ENCODE results near the gene PTPRN2. TPM values are rescaled to one million over a fixed set of nuclear protein-coding genes. Genes with fewer than 3 reads are reported as not detected.

The PTPRN2 gene
- total RNA-seq, 1 experiment from 2014 or later: 2.1 TPM

DNA sequence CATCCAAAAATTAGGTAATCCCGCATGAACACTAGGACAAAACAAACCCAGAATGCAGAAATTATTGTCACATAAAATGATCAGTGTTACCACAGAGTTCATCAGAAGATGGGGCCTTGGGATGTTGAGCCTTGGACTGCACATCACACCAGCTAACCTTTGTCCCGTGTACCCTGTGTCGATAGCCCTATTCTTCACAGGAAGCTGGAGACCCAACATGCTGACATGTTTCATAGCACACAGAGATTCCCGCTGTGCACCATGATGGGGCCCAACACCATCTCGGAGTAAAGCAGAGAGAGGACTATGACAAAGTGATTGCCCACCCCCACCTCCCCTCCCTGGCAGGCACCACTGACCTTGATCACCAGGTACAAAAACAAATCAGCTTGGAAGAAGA is 4.5 kb downstream of the PTPRN2 start:
- no peak overlapping the region for H3K9ac ChIP-seq (ENCODE audit: low read length)
- ChIA-PET RAD21 (ENCODE audit: low non-redundant PET in 1 of 2, low total read pairs in 2 of 2, uncharacterized antibody in 2 of 2, unreplicated experiment in 2 of 2) (no interaction called here), CTCF (no interaction called here), POLR2A (no interaction called here)
- H3K27me3 ChIP-seq (ENCODE audit: insufficient read depth, low read length): peaks cover 15% of the 10 kb centered on the region
- H2AFZ ChIP-seq (ENCODE audit: low read depth, low read length, poor library complexity, severe bottlenecking): no peak overlapping the region
- intact Hi-C loops (cut with micrococcal nuclease): no loop called here
- no peaks in the 10 kb centered on the region for H4K20me1 ChIP-seq (ENCODE audit: insufficient read depth)
- H3K27ac ChIP-seq (ENCODE audit: low read depth, low read length): no peak overlapping the region
- no peak overlapping the region for H3K4me3 ChIP-seq (replicated peaks in 1 of 2; ENCODE audit: low read depth in 1 of 2, low read length in 2 of 2)
- no peaks in the 10 kb centered on the region for H3K36me3 ChIP-seq (ENCODE audit: control insufficient read depth in 1 of 2, insufficient read depth in 2 of 2, low read length in 2 of 2)
- peaks cover 7 to 10% of the 10 kb centered on the region in 2 experiments; a peak in 2 of 4 replicates for H3K9me3 ChIP-seq (ENCODE audit: control insufficient read depth in 1 of 2, insufficient read depth in 1 of 2, low read depth in 1 of 2, low read length in 2 of 2)
- H3K79me2 ChIP-seq (ENCODE audit: insufficient read depth, low read length): no peaks in the 10 kb centered on the region
- TF ChIP-seq, protein P1, sequence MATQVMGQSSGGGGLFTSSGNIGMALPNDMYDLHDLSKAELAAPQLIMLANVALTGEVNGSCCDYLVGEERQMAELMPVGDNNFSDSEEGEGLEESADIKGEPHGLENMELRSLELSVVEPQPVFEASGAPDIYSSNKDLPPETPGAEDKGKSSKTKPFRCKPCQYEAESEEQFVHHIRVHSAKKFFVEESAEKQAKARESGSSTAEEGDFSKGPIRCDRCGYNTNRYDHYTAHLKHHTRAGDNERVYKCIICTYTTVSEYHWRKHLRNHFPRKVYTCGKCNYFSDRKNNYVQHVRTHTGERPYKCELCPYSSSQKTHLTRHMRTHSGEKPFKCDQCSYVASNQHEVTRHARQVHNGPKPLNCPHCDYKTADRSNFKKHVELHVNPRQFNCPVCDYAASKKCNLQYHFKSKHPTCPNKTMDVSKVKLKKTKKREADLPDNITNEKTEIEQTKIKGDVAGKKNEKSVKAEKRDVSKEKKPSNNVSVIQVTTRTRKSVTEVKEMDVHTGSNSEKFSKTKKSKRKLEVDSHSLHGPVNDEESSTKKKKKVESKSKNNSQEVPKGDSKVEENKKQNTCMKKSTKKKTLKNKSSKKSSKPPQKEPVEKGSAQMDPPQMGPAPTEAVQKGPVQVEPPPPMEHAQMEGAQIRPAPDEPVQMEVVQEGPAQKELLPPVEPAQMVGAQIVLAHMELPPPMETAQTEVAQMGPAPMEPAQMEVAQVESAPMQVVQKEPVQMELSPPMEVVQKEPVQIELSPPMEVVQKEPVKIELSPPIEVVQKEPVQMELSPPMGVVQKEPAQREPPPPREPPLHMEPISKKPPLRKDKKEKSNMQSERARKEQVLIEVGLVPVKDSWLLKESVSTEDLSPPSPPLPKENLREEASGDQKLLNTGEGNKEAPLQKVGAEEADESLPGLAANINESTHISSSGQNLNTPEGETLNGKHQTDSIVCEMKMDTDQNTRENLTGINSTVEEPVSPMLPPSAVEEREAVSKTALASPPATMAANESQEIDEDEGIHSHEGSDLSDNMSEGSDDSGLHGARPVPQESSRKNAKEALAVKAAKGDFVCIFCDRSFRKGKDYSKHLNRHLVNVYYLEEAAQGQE (IDR thresholded peaks at IDR 0.05; ENCODE audit: low read depth): no peak
- TF ChIP-seq ZNF274 (IDR thresholded peaks at IDR 0.05; ENCODE audit: low read depth, low read length) (no peak), CEBPB (IDR thresholded peaks at IDR 0.05; ENCODE audit: low read depth) (no peak), POLR2AphosphoS5 (IDR thresholded peaks at IDR 0.05; ENCODE audit: low read depth, low read length) (no peak), ELF1 (IDR thresholded peaks at IDR 0.05; ENCODE audit: borderline replicate concordance, low read depth) (no peak), SRF (IDR thresholded peaks at IDR 0.05; ENCODE audit: low read depth) (no peak), JUND (IDR thresholded peaks at IDR 0.05) (no peak), EZH2phosphoT487 (IDR thresholded peaks at IDR 0.05; ENCODE audit: borderline replicate concordance) (no peak), YY1 (IDR thresholded peaks at IDR 0.05; ENCODE audit: extremely low read depth, insufficient replicate concordance, low read depth, low read length) (no peak), RAD21 (IDR thresholded peaks at IDR 0.05; ENCODE audit: low read depth) (no peak)
- TF ChIP-seq, protein P2, sequence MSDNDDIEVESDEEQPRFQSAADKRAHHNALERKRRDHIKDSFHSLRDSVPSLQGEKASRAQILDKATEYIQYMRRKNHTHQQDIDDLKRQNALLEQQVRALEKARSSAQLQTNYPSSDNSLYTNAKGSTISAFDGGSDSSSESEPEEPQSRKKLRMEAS (IDR thresholded peaks at IDR 0.05): no peak
- TF ChIP-seq, protein P3, sequence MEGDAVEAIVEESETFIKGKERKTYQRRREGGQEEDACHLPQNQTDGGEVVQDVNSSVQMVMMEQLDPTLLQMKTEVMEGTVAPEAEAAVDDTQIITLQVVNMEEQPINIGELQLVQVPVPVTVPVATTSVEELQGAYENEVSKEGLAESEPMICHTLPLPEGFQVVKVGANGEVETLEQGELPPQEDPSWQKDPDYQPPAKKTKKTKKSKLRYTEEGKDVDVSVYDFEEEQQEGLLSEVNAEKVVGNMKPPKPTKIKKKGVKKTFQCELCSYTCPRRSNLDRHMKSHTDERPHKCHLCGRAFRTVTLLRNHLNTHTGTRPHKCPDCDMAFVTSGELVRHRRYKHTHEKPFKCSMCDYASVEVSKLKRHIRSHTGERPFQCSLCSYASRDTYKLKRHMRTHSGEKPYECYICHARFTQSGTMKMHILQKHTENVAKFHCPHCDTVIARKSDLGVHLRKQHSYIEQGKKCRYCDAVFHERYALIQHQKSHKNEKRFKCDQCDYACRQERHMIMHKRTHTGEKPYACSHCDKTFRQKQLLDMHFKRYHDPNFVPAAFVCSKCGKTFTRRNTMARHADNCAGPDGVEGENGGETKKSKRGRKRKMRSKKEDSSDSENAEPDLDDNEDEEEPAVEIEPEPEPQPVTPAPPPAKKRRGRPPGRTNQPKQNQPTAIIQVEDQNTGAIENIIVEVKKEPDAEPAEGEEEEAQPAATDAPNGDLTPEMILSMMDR (IDR thresholded peaks at IDR 0.05 in 2 of 3, conservative IDR thresholded peaks at IDR 0.05 in 1 of 3; ENCODE audit: borderline replicate concordance in 1 of 3, insufficient read depth in 1 of 3, low read depth in 2 of 3, low read length in 2 of 3): no peak
- TF ChIP-seq, protein P4, sequence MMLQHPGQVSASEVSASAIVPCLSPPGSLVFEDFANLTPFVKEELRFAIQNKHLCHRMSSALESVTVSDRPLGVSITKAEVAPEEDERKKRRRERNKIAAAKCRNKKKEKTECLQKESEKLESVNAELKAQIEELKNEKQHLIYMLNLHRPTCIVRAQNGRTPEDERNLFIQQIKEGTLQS (IDR thresholded peaks at IDR 0.05): no peak
- TF ChIP-seq, protein P5, sequence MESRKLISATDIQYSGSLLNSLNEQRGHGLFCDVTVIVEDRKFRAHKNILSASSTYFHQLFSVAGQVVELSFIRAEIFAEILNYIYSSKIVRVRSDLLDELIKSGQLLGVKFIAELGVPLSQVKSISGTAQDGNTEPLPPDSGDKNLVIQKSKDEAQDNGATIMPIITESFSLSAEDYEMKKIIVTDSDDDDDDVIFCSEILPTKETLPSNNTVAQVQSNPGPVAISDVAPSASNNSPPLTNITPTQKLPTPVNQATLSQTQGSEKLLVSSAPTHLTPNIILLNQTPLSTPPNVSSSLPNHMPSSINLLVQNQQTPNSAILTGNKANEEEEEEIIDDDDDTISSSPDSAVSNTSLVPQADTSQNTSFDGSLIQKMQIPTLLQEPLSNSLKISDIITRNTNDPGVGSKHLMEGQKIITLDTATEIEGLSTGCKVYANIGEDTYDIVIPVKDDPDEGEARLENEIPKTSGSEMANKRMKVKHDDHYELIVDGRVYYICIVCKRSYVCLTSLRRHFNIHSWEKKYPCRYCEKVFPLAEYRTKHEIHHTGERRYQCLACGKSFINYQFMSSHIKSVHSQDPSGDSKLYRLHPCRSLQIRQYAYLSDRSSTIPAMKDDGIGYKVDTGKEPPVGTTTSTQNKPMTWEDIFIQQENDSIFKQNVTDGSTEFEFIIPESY (IDR thresholded peaks at IDR 0.05; ENCODE audit: extremely low read depth, insufficient replicate concordance, low read length): no peak
- no peak for ATAC-seq
- DNase-seq (ENCODE audit: low read depth, low spot score): no peak
- BruUV-seq (replicated peaks): no TSS peak
- H3K4me2 ChIP-seq (ENCODE audit: low read length): no peak overlapping the region
- no peaks in the 10 kb centered on the region for H3K9me2 ChIP-seq (ENCODE audit: insufficient read depth)
- H3K4me1 ChIP-seq (ENCODE audit: control insufficient read depth in 1 of 2, insufficient read depth in 2 of 2, low read length in 2 of 2): no peaks in the 10 kb centered on the region; a peak in 1 of 4 replicates
